HUES48 (cell line): ENCODE results near the gene CYP2W1.

Experiments
- H3K27ac ChIP-seq: one replicate; pipeline ENCODE4 v1.7.0; 2013; ENCODE audit warnings: low read depth, low read length, inconsistent platforms
- H3K27me3 ChIP-seq: 2 replicates; pipeline ENCODE4 v1.6.1; 2013; ENCODE audit warnings: mild to moderate bottlenecking, low read length; ENCODE audit not compliant: control insufficient read depth, insufficient read depth
- H3K36me3 ChIP-seq: 2 replicates; pipeline ENCODE4 v1.6.1; 2013; ENCODE audit warnings: low read length; ENCODE audit not compliant: control insufficient read depth, insufficient read depth
- H3K4me1 ChIP-seq: 2 replicates; pipeline ENCODE4 v1.6.1; 2013; ENCODE audit warnings: mild to moderate bottlenecking, low read length; ENCODE audit not compliant: control insufficient read depth, insufficient read depth
- H3K4me3 ChIP-seq: 2 replicates; pipeline ENCODE4 v1.5.1; 2013; ENCODE audit warnings: mild to moderate bottlenecking, low read depth, low read length
- H3K9ac ChIP-seq: 2 replicates; pipeline ENCODE4 v1.6.1; 2013; ENCODE audit warnings: mild to moderate bottlenecking, low read depth, low read length, moderate library complexity
- H3K9me3 ChIP-seq: 2 replicates; pipeline ENCODE4 v1.6.1; 2013; ENCODE audit warnings: low read length; ENCODE audit not compliant: control insufficient read depth, insufficient read depth

Gene CYP2W1

DNA sequence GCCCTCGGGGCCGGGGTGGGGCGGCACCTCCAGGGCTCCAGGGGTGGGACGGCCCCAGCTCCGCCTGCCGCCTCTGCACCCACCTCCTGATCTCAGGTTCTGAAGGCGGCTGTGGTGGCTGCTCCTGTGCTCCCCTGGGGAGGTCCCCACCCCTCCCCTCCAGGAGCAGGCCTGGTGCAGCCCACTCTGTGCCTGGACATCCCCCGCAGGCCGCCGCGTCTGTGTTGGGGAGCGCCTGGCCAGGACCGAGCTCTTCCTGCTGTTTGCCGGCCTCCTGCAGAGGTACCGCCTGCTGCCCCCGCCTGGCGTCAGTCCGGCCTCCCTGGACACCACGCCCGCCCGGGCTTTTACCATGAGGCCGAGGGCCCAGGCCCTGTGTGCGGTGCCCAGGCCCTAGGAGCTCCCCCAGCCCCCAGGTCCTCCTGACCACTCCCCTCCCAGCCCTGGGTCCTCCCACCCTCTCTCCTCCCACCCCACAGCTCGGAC, 5.5 kb downstream of the CYP2W1 start:
- H3K4me3 ChIP-seq, result no peak overlapping the region
- H3K27me3 ChIP-seq, result no peaks in the 10 kb centered on the region
- no peak overlapping the region for H3K27ac ChIP-seq
- H3K36me3 ChIP-seq, result no peaks in the 10 kb centered on the region
- no peaks in the 10 kb centered on the region for H3K9me3 ChIP-seq
- H3K4me1 ChIP-seq, result no peaks in the 10 kb centered on the region
- no peak overlapping the region for H3K9ac ChIP-seq

DNA sequence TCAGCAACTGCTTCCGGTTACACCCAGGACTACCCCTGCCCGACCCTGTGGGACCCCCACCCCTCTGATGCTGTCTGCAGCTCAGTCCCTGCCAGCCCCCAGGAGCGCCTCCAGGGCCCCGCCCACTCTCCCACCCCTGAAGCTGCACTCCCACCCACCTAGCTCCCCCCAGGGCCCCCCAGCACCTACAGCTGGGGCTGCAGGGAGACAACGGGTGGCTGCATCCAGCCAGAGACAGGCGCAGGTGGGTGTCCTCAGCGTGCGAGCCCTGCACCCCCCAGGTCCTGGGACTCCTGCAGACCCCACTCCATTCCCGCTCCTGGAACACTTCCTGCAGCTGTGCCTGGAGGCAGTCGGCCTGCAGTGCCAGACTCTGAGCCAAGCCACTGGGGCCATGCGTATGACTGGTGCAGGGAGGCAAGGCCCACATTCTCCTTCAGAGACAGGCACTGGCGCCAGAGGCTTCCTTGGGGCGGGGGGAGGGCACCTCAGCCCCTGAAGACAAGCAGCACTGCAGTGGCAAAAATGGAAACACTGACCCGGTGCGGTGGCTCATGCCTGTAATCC, 6.1 kb downstream of the CYP2W1 start:
- Histone ChIP-seq H3K4me1 (no peaks in the 10 kb centered on the region), H3K27me3 (no peaks in the 10 kb centered on the region), H3K36me3 (no peaks in the 10 kb centered on the region), H3K4me3 (no peak overlapping the region), H3K9me3 (no peaks in the 10 kb centered on the region), H3K27ac (no peak overlapping the region), H3K9ac (no peak overlapping the region)

DNA sequence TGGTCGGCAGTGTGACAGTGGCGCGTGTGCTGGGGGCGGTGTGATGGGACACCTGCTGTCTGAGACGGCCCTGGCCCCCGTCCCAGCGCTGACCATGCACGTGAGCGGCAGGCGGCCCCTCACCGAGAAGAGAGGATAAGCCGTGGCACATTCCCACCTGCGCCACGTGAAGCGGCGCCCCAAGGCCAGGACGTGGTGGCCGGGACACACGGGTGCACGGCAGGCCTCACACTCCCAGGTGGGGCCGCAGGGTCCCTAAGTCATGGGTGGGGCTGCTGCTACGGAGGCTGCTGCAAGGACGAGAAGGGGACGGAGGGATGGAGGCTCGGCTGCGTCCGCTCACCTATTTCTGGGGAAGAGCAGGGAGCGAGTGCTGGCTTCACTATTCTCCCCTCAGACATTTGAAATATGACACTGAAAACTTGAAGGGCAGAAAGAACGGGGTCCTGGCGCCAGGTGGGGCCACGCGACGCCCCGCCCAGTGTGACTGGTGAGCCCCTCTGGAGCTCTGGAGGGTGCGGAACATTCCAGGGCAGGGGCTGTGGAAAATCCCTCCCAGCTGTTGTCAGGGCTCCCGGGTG, 7.5 kb downstream of the CYP2W1 start:
- H3K9ac ChIP-seq, result no peak overlapping the region
- H3K27me3 ChIP-seq, result no peaks in the 10 kb centered on the region
- no peak overlapping the region for H3K4me3 ChIP-seq
- H3K27ac ChIP-seq, result no peak overlapping the region
- no peaks in the 10 kb centered on the region for H3K4me1 ChIP-seq
- no peaks in the 10 kb centered on the region for H3K36me3 ChIP-seq
- no peaks in the 10 kb centered on the region for H3K9me3 ChIP-seq

- Histone ChIP-seq H3K27ac (no peak overlapping the region), H3K9ac (no peak overlapping the region), H3K27me3 (no peaks in the 10 kb centered on the region), H3K36me3 (no peaks in the 10 kb centered on the region), H3K4me3 (no peak overlapping the region), H3K4me1 (no peaks in the 10 kb centered on the region), H3K9me3 (no peaks in the 10 kb centered on the region)
Measured at GRCh38 chr7:990933-991728, 8.2 kb downstream of the CYP2W1 start.

DNA sequence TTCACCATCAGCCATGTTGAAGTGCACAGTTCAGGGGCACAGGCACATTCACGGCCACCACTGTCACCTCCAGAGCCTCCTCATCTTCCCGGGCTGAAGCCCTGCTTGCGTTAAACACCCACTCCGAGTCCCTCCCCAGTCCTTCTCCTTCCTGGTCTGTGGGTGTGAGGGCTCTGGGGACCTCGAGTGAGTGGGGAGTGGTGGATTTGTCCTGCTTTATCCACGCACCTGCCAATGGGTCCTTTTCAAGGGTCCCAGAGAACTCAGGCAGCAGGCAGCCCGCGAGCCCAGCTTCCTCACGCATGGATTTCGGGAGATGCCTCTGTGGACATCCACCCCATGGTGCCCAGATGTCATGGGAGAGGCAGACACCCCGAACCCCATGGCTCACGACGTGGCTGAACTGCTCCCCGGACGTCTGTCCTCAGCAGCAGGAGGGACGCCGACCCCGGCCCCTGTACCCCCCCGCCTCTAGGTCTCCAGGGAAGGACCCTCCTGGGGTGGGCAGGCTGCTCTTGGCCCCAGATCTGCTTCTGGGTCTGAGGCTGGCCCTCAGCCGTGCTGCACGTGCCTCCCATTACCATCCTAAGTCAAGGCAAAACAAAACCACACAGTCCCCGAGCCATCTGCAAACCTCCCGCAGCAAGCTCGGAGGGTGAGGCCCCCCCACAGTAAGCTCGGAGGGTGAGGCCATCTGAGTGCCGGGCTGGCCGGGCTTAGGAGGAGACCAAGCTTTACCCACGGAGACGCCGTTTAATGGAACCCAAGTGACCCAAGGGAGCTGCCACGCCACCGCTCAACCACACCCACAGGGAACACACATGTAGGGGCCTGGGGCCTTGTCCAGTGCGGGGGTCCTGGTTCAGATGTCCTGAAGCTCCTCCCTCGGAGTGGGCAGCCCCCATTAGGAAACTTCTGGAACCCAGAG, 9.0 kb downstream of the CYP2W1 start:
- Histone ChIP-seq H3K4me1 (no peaks in the 10 kb centered on the region), H3K36me3 (no peaks in the 10 kb centered on the region), H3K9me3 (no peaks in the 10 kb centered on the region), H3K27ac (no peak overlapping the region), H3K27me3 (no peaks in the 10 kb centered on the region), H3K9ac (no peak overlapping the region), H3K4me3 (no peak overlapping the region)

- H3K9me3 ChIP-seq, result no peaks in the 10 kb centered on the region
- H3K27me3 ChIP-seq, result no peaks in the 10 kb centered on the region
- no peak overlapping the region for H3K9ac ChIP-seq
- H3K4me3 ChIP-seq, result no peak overlapping the region
- no peaks in the 10 kb centered on the region for H3K36me3 ChIP-seq
- no peak overlapping the region for H3K27ac ChIP-seq
- no peaks in the 10 kb centered on the region for H3K4me1 ChIP-seq
Measured at GRCh38 chr7:992709-993607, 10.0 kb downstream of the CYP2W1 start.

- Histone ChIP-seq H3K9ac (no peak overlapping the region), H3K27me3 (no peaks in the 10 kb centered on the region), H3K4me3 (no peak overlapping the region), H3K4me1 (no peaks in the 10 kb centered on the region), H3K9me3 (no peaks in the 10 kb centered on the region), H3K27ac (no peak overlapping the region), H3K36me3 (0 out of 2 replicates have a peak, but pooled peaks cover 4% of the 10 kb centered on the region)
Measured at GRCh38 chr7:994592-995308, 11.8 kb downstream of the CYP2W1 start.

DNA sequence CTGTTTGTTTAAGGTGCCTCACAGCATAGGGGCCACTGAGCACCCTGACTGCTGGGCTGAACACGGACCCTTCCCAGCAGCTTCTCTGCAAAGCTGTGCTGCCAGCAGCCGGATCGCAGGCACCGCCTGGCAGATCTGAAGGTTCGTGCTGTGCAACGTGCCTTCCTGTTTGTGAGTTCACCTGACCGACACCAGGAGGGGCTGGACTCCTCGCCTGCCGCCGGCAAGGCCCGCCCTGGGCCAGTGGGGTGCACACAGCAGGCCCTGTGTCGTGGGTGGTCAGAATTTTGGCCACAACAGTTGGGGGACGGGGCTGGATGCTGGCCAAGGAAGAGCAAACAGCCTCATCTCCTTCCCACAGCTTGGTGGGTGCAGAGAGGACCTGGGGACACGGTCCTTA, 12.6 kb downstream of the CYP2W1 start:
- no peak overlapping the region for H3K9ac ChIP-seq
- no peak overlapping the region for H3K27ac ChIP-seq
- no peak overlapping the region for H3K4me3 ChIP-seq
- no peaks in the 10 kb centered on the region for H3K27me3 ChIP-seq
- 0 out of 2 replicates have a peak, but pooled peaks cover 4% of the 10 kb centered on the region for H3K36me3 ChIP-seq
- H3K4me1 ChIP-seq, result no peaks in the 10 kb centered on the region
- no peaks in the 10 kb centered on the region for H3K9me3 ChIP-seq

DNA sequence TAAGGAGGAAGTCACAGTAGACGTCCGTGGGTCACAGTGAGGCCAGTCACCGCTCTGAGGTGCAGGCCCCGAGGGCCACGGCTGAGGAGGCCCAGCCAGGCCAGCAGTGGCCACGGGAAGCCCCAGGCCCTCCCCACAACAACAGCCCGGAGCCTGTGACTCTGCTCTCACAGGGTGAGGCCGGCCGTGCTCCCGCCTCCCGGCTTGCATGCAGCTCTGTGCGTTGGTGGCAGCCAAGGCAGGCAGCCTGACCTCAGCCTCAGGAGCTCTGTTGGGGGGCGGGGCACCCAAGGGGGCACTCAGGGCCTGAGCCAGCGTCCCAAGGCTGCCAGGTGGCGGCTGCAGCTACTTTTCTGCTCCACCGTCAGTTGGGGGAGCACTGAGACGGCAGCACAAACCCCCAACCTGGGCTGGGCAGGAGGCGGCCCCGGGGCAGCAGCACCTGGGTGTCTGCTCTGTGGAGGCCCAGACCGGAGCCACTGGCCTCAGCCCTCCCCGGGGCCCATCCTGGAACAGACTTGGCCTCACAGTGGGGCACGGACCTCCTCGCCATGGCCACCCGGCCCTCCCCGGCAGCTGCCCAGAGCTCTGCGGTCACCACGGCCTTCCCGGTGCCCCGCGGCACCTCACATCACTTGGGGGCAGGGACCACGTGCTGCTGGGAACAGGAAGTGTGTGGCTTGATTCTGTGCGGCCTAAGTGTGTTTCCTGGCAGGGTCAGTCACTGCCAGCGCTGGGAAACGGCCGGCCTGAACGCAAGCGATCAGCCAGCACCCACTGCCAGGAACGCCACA, 13.3 kb downstream of the CYP2W1 start:
- Histone ChIP-seq H3K4me3 (no peak overlapping the region), H3K9me3 (no peaks in the 10 kb centered on the region), H3K9ac (no peak overlapping the region), H3K27ac (no peak overlapping the region), H3K27me3 (no peaks in the 10 kb centered on the region), H3K36me3 (0 out of 2 replicates have a peak, but pooled peaks cover 4% of the 10 kb centered on the region), H3K4me1 (no peaks in the 10 kb centered on the region)
